GM13977 (cell line): ENCODE measurements around the gene MYH16.
"Not testable (repeated sequence)": the region's sequence is repeated elsewhere in the genome, so short reads cannot be mapped to it uniquely, and the experiment has no call there.

ENCODE experiments used
- DNase-seq: peaks from one replicate; pipeline ENCODE4 v3.0.0; 2012; ENCODE audit warnings: low spot score
- CTCF ChIP-seq: IDR thresholded peaks from 2 replicates; pipeline ENCODE4 v1.5.1; 2012; ENCODE audit warnings: mild to moderate bottlenecking, control low read depth; ENCODE audit not compliant: insufficient read depth; ENCODE audit errors: extremely low read depth, missing control alignments
- in situ Hi-C: fragments of 300-500 bp; cut with MboI; formaldehyde crosslinking; loops from one replicate; pipeline ENCODE4 v1.12.0; 2022; ENCODE audit warnings: low sequenced_read_pairs, low pct_unique_long_range_greater_than_20kb, mixed read lengths, inconsistent platforms; ENCODE audit not compliant: unreplicated experiment

Gene MYH16

GRCh38 chr7:99310004-99310403 is 37.4 kb downstream of the MYH16 start:
- DNase-seq: no peak
- in situ Hi-C loops: no loop called here
- TF ChIP-seq CTCF: no peak

DNA sequence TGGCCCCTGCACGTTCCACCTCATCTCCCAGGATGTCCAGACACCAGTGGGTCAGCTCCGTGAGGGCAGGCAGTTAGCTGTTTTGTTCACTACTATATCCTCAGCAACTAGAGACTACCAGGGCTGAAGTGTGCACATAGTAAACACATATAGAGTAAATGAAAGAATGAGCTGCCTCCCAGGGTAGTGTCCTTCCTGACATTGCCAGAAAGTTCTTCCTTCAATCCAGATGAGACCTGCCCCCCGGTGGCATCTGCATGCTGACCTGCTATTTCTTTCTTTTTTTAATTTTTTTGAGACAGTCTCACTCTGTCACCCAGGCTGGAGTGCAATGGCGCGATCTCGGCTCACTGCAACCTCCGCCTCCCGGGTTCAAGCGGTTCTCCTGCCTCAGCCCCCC is 39.1 kb downstream of the MYH16 start:
- no peak for DNase-seq
- in situ Hi-C loops: no loop called here
- TF ChIP-seq CTCF: no peak

DNA sequence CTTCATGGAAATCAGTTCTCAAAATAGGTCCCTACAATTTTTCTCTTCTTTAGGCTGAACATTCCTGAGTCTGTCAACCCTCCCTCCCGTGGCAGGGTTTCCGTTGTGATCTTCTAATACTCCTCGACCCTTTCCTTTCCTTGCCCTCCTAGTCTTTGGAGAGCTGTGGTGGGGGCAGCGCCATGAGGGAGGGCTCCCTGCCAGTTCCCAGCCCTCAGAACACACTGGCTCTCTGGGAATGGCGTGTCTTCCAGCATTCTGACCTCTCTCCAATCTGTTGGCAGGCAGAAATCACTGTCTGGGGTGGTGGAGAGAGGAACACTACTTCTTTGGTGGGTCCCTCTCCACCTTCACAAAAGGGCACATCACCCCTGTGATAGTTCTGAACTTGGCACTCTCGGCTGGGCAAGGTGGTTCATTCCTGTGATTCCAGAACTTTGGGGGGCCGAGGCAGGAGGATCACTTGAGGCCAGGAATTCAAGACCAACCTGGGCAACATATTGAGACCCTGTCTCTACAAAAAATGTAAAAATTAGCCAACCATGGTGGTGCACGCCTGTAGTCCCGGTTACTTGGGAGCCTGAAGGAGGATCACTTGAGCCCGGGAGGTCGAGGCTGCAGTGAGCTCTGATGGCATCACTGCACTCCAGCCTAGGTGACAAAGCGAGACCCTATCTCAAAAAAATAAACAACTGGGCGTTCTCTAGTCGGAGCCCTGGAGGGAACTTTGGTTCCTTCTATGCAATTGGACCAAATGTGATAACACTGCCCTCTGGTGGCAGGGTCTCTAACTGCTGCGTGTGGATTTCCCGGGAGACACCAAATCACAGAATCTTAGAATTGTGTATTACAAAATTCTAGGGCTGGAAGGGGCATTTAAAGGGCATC is 39.9 kb downstream of the MYH16 start:
- DNase-seq: peak; percentile 75
- peak; percentile 80 for TF ChIP-seq CTCF
- in situ Hi-C loops: no loop called here

- in situ Hi-C loops: no loop called here
- DNase-seq: no peak
- no peak for TF ChIP-seq CTCF
Measured at GRCh38 chr7:99313204-99313573, 40.5 kb downstream of the MYH16 start.

- no peak for TF ChIP-seq CTCF
- DNase-seq: no peak
- in situ Hi-C loops: no loop called here
Measured at GRCh38 chr7:99314504-99314903, 41.9 kb downstream of the MYH16 start.

- DNase-seq: no peak
- in situ Hi-C loops: no loop called here
- no peak for TF ChIP-seq CTCF
Measured at GRCh38 chr7:99320371-99320770, 47.7 kb downstream of the MYH16 start.

DNA sequence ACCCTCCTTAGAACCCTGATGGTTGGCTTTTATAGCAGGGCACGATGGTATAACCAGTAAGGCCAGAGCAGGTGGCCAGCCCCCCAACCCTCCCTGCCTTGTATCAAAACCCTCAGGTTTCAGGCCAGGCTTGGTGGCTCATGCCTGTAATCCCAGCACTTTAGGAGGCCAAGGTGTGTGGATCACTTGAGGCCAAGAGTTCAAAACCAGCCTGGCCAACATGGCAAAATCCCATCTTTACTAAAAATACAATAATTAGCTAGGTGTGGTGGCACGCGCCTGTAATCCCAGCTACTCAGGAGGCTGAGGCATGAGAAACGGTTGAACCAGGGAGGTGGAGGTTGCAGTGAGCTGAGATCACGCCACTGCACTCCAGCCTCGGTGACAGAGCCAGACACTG is 50.0 kb downstream of the MYH16 start:
- in situ Hi-C loops, DNase-seq: not testable (repeated sequence)
